ENCODE data around the gene CAPZB.
A peak's percentile ranks its signal among the peaks of the same experiment; 100 is the strongest.

The CAPZB gene

DNA sequence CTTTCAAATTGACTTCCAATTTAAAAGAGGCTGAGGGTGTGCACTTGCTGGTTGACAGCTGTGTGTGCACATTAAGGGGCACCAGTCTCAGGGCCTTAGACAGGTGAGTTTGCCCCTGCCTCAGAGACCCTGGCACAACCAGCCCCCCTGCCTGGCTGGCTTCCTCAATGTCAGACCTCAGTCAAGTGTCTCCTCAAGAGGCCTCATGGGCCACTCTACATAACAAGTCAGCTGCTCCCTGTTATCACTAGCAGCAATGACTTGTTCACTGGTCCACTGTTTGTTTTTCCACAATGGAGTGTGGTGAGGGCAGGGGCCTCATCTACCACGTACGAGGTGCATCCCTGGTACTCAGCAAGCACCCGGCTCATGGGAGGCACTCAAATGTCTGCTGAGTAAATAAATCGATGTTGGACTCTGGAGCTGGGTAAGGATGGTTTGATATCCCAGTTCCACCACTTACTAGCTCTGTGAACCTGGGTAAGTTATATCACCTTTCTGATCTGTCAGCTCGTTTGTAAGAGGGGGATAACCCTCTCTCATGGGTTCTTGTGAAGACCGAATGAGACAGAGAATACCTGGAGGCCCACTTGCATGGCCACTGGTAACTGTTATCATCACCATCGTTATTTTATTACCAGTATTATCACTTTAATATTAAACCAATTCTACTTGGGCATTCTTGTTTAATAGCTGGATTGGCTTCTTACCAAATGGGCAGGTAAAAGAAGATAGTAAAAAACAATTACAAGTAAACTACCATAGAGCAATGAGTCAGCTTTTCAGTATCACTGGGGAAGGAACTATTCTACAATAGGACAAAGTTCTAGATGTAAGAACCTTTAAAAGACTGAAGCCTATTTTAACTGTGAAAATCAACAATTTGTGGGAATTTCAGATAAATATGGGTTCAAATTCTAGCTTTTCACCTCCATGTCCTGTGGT, 108.6 kb downstream of the CAPZB start:
- no peak for DNase-seq (ENCODE audit: low read depth in 2 of 2)
- H3K4me3 ChIP-seq (replicated peaks in 1 of 2; ENCODE audit: low read depth in 2 of 2, low read length in 2 of 2) = no peak overlapping the region
- TF ChIP-seq, protein P1, sequence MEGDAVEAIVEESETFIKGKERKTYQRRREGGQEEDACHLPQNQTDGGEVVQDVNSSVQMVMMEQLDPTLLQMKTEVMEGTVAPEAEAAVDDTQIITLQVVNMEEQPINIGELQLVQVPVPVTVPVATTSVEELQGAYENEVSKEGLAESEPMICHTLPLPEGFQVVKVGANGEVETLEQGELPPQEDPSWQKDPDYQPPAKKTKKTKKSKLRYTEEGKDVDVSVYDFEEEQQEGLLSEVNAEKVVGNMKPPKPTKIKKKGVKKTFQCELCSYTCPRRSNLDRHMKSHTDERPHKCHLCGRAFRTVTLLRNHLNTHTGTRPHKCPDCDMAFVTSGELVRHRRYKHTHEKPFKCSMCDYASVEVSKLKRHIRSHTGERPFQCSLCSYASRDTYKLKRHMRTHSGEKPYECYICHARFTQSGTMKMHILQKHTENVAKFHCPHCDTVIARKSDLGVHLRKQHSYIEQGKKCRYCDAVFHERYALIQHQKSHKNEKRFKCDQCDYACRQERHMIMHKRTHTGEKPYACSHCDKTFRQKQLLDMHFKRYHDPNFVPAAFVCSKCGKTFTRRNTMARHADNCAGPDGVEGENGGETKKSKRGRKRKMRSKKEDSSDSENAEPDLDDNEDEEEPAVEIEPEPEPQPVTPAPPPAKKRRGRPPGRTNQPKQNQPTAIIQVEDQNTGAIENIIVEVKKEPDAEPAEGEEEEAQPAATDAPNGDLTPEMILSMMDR (IDR thresholded peaks at IDR 0.05; ENCODE audit: low read depth, low read length) = no peak

DNA sequence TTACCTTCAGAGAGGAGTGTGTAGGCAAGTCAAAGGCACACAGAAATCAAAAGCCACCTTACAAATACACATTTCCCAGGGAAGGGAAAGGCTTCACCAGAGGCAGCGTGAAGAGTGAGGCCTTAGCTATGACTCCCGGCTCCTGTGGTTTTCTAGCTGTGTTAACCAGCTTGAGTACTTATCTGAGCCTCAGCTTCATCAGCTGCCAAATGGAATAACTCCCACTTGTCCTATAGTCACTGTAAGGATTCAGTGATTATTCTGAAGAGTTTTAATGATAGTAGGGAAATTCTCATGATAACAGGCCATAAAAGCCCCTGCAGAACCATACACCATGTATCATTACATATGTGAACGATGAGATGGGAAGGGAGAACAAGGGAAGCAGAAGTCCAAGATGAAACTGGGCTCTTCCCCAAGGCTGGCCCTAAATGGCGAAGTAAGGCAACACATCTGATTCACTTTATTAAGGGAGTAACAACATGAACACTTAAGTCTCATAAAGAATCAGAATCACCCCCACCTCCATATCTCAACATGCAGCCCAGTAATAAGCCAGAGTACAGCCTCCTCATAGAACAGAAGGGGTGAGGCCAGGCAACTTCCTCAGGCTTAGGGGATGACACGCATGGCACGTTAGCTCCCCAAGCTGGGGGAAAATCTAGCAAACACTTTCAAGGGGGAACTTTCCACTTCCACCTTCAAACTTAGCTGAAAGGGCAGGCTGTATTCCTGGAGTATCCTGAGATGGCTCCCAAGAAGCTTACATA, 109.5 kb downstream of the CAPZB start:
- peak in 1 of 2 donors; percentile 39 for DNase-seq (ENCODE audit: low read depth in 2 of 2)
- TF ChIP-seq, protein P1 (IDR thresholded peaks at IDR 0.05; ENCODE audit: low read depth, low read length) = no peak
- H3K4me3 ChIP-seq (replicated peaks in 1 of 2; ENCODE audit: low read depth in 2 of 2, low read length in 2 of 2) = no peak overlapping the region

DNA sequence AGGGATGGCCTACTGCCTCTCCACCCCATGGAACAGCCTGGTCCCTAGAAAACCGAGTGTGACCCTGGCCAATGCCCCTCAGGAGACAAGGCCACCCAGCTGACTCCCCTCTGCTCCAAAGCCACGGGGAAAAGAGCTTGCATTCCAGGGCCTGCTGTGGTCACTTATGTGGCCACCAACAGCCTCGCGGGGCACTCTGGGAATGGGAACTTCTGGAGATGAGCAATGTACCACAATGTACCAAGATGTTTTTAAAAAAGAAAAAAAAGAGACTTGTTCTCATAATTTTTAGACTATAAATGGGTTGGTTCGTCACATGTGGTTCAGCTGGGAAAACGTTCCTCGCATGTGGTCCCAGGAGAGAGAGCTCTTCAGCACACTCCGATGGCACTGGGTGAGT, 110.4 kb downstream of the CAPZB start:
- TF ChIP-seq, protein P1 (IDR thresholded peaks at IDR 0.05; ENCODE audit: low read depth, low read length) = no peak
- DNase-seq (ENCODE audit: low read depth in 2 of 2) = peak in 1 of 2 donors; percentile 34
- H3K4me3 ChIP-seq (replicated peaks in 1 of 2; ENCODE audit: low read depth in 2 of 2, low read length in 2 of 2) = no peak overlapping the region

DNA sequence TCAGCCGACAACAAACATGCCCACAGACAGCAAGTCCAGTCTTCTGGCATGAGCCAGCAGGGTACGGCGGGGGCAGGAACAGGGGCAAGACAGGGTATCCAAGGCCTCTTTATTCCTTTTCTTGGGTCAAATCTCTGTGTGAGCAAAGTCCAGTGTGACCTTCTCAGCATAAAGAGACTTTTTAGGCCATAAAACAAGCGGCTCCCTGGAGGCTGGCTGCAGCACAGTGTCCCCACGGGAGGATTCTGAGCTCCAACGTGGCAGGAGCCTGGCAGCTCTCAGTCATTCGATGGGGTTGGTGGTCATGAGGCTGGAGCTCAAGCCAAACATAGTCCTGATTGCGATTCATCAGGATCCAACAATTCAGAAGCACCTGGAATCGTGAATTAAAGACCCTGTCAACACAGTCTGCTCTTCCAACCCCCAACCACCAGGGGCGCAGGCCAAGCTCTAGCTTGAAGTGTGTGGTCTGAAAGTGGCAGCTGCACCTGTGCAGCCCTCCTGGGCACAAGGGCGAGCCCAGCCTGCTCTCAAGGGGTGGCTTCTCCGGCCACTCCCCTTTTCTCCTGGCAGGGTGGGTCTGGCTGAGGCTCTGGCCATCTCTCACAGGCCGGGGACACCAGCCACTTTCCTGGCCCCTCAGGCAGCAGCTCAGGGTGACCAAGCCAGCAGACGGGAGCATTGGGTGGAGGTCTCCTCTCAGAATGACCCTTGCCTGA, 111.1 kb downstream of the CAPZB start:
- TF ChIP-seq, protein P1 (IDR thresholded peaks at IDR 0.05; ENCODE audit: low read depth, low read length) = peak; percentile 48
- DNase-seq (ENCODE audit: low read depth in 2 of 2) = no peak
- H3K4me3 ChIP-seq (replicated peaks in 1 of 2; ENCODE audit: low read depth in 2 of 2, low read length in 2 of 2) = no peak overlapping the region

DNA sequence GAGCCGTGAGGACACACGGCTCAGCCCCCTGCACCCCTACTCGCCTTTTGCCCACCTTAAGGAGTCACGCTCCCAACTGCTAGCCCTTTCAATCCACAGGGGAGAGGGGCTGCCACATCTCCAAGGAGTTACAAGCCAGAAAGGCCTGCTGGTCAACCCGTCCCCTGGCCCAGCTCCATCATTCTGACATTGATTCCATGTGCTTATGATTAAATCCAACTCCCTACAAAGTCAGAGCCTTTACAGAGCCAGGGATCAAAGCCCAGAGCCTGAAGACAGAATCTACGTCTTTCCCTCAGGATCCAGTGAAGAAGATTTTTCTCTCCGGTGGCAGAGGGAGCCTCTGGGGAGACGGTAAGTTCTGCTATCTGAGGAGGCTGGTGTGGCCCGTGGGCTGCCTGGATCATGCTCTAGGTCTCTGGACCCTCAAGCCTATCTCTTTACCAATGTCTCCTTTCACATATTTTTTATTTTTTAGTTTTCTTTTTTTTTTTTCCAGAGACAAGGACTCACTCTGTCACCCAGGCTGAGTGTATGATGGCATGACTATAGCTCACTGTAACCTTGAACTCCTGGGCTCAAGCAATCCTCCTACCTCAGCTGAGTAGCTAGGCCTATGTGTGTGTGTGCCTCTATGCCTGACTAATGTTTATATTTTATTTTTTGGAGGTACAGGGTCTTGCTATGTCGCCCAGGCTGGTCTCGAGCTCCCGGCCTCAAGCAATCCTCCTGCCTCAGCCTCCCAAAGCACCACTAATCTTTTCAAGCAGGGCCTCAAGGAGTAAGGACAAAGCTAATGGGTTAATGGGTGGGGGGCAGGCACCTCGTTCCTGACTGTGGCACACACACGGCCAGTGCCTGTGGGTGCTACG, 111.9 kb downstream of the CAPZB start:
- no peak overlapping the region for H3K4me3 ChIP-seq (replicated peaks in 1 of 2; ENCODE audit: low read depth in 2 of 2, low read length in 2 of 2)
- TF ChIP-seq, protein P1 (IDR thresholded peaks at IDR 0.05; ENCODE audit: low read depth, low read length) = no peak
- no peak for DNase-seq (ENCODE audit: low read depth in 2 of 2)

DNA sequence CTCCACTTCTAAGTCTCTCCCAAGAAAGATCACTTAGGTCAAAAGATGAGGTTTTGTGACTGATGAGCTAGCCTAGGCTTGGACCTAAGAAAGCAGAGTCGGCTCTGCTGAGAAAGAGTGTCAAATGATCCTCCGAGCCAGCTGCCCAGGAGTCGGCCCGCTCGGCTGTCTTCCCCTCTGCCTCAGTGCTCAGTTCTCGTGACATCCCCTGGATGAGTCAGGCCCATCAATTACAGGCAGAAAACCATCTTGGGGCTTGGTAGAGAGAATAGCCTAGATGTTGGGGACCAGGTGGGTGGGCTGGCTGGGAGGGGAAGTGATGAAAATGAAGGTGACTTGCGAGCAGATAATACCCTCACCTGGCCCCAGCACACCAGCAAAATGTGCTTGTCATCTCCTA, 112.7 kb downstream of the CAPZB start:
- TF ChIP-seq, protein P1 (IDR thresholded peaks at IDR 0.05; ENCODE audit: low read depth, low read length) = no peak
- no peak overlapping the region for H3K4me3 ChIP-seq (replicated peaks in 1 of 2; ENCODE audit: low read depth in 2 of 2, low read length in 2 of 2)
- DNase-seq (ENCODE audit: low read depth in 2 of 2) = no peak

Measured in cardiac fibroblast (primary cell).